ENCODE measurements around the gene CAMTA1.

GRCh38 chr1:7207875-7208646 is 422.8 kb downstream of the CAMTA1 start:
- peak; percentile 91 for TF ChIP-seq CTCF (IDR thresholded peaks at IDR 0.05)
- no peak for TF ChIP-seq EZH2phosphoT487 (IDR thresholded peaks at IDR 0.05)

Data from neural progenitor cell (in vitro differentiated cells).